Uterus (tissue), 2 donors: ENCODE data around the gene TP53I11.

Source experiments
- CTCF ChIP-seq, 4 experiments: fragments of 200-600 bp in 2 of 4; fragments of 450-650 bp in 2 of 4; sonication (generic) in 2 of 4; IDR thresholded peaks; one replicate each; pipeline ENCODE4 v1.5.1; 2016 to 2019; ENCODE audit warnings: antibody characterized with exemption in 4 of 4, mild to moderate bottlenecking in 2 of 4, moderate library complexity in 1 of 4
- POLR2A ChIP-seq, 2 donors: fragments of 450-650 bp; IDR thresholded peaks; one replicate each; pipeline ENCODE4 v1.6.1; 2016; ENCODE audit warnings: antibody characterized with exemption in 2 of 2, mild to moderate bottlenecking in 1 of 2, moderate library complexity in 1 of 2

- TF ChIP-seq CTCF (IDR thresholded peaks at IDR 0.05) (no peak), POLR2A (IDR thresholded peaks at IDR 0.05) (no peak)
These were observed 38.3 kb downstream of the TP53I11 start for GRCh38 chr11:44912270-44912987.
